GM12878 (cell line): ENCODE data around the gene AXDND1. TPM values are rescaled to one million over a fixed set of nuclear protein-coding genes. Genes with fewer than 3 reads are reported as not detected.
A peak's percentile ranks its signal among the peaks of the same experiment; 100 is the strongest.

Source experiments
- ATAC-seq: fragments of 200-7000 bp; cut with Tn5 transposase; 3 replicates; pipeline ENCODE4 v1.9.1; 2020; ENCODE audit warnings: mild to moderate bottlenecking, moderate library complexity
- BruUV-seq: library from RNA; stranded (reverse); fragments of 400-500 nt; replicated peaks from 2 replicates; lab custom pipeline; 2021; lab: Mats Ljungman, UMichigan
- CTCF ChIA-PET: fragments of 300-600 bp; sonication (Branson Sonifier 250); formaldehyde crosslinking; extraction: SDS; loops from one replicate; lab custom pipeline; 2021; ENCODE audit warnings: inconsistent platforms; lab: Yijun Ruan, JAX
- POLR2A ChIA-PET: fragments of 350-600 bp; formaldehyde crosslinking; extraction: SDS; loops from one replicate; lab custom pipeline; 2021; ENCODE audit warnings: inconsistent platforms; lab: Charles Lee
- RAD21 ChIA-PET: fragments of 300-600 bp; sonication (Branson Sonifier 250); formaldehyde crosslinking; loops from one replicate; lab custom pipeline; 2023; ENCODE audit warnings: antibody characterized with exemption; ENCODE audit not compliant: unreplicated experiment; lab: Charles Lee
- SMC1A ChIA-PET: fragments of 300-600 bp; sonication (Branson Sonifier 250); formaldehyde crosslinking; loops from one replicate; lab custom pipeline; 2023; ENCODE audit not compliant: unreplicated experiment, uncharacterized antibody; lab: Charles Lee
- DNase-seq: peaks from one replicate; pipeline ENCODE4 v3.0.0-alpha.2; 2011; ENCODE audit warnings: low read depth, low spot score
- FAIRE-seq: peaks from 3 replicates; lab custom pipeline; 2011; peaks lifted over from hg19 to GRCh38; lab: Jason Lieb, UNC
- H2AFZ ChIP-seq: 2 replicates; pipeline ENCODE4 v1.6.0; 2011; ENCODE audit warnings: low read depth, low read length, control low read depth; ENCODE audit not compliant: control insufficient read depth
- H3K27ac ChIP-seq: 2 replicates; pipeline ENCODE4 v1.5.1; 2011; ENCODE audit warnings: control low read depth; ENCODE audit not compliant: control insufficient read depth, insufficient read depth
- H3K27me3 ChIP-seq, 2 experiments: replicated peaks in 1 of 2; 2 replicates each; pipeline versions ENCODE4 v1.6.0 to v1.6.1; 2011; ENCODE audit warnings: low read length in 1 of 2; ENCODE audit not compliant: control insufficient read depth in 2 of 2, insufficient read depth in 2 of 2
- H3K36me3 ChIP-seq, 2 experiments: 2 replicates each; pipeline ENCODE4 v1.5.1; 2011; ENCODE audit warnings: low read length in 1 of 2; ENCODE audit not compliant: control insufficient read depth in 2 of 2, insufficient read depth in 2 of 2
- H3K4me1 ChIP-seq: 2 replicates; pipeline ENCODE4 v1.6.1; 2011; ENCODE audit warnings: mild to moderate bottlenecking, low read length, moderate library complexity, mixed read lengths; ENCODE audit not compliant: control insufficient read depth, insufficient read depth
- H3K4me2 ChIP-seq: 2 replicates; pipeline ENCODE4 v1.6.0; 2011; ENCODE audit warnings: control low read depth; ENCODE audit not compliant: control insufficient read depth, insufficient read depth
- H3K4me3 ChIP-seq: fragments of 200-600 bp; sonication (generic); 2 replicates; pipeline ENCODE4 v1.5.1; 2016
- H3K79me2 ChIP-seq: 2 replicates; pipeline ENCODE4 v1.6.0; 2011; ENCODE audit warnings: low read length; ENCODE audit not compliant: control insufficient read depth, insufficient read depth
- H3K9ac ChIP-seq: 2 replicates; pipeline ENCODE4 v1.8.0; 2011; ENCODE audit warnings: low read length, control low read depth, mixed read lengths; ENCODE audit not compliant: control insufficient read depth, insufficient read depth
- H3K9me3 ChIP-seq: replicated peaks from 3 replicates; pipeline ENCODE4 v1.5.1; 2011; ENCODE audit warnings: mild to moderate bottlenecking, low read length; ENCODE audit not compliant: control insufficient read depth, insufficient read depth
- H4K20me1 ChIP-seq: 2 replicates; pipeline ENCODE4 v1.6.0; 2011; ENCODE audit not compliant: control insufficient read depth, insufficient read depth
- BACH1 ChIP-seq: fragments of 450-650 bp; IDR thresholded peaks from 2 replicates; pipeline ENCODE4 v1.6.1; 2017; ENCODE audit warnings: mild to moderate bottlenecking, borderline replicate concordance
- CHD1 ChIP-seq: IDR thresholded peaks from 2 replicates; pipeline ENCODE4 v1.6.1; 2012; ENCODE audit warnings: low read depth, low read length, improper control_type of control experiment
- CTCF ChIP-seq, 3 experiments: IDR thresholded peaks in 2 of 3; conservative IDR thresholded peaks in 1 of 3; 2 replicates each; pipeline ENCODE4 v1.5.1; 2011; ENCODE audit warnings: low read depth in 3 of 3, low read length in 3 of 3, mild to moderate bottlenecking in 3 of 3, control low read depth in 2 of 3, moderate library complexity in 2 of 3, inconsistent platforms in 1 of 3, mixed read lengths in 1 of 3; ENCODE audit not compliant: control insufficient read depth in 2 of 3, insufficient read depth in 1 of 3; ENCODE audit errors: extremely low read depth in 1 of 3
- IRF5 ChIP-seq: fragments of 450-650 bp; IDR thresholded peaks from 2 replicates; pipeline ENCODE4 v1.6.1; 2017; ENCODE audit warnings: borderline replicate concordance
- MYB ChIP-seq: fragments of 150-350 bp; IDR thresholded peaks from 2 replicates; pipeline ENCODE4 v1.6.1; 2014; ENCODE audit warnings: mild to moderate bottlenecking, low read depth, low read length, borderline replicate concordance
- POU2F2 ChIP-seq: IDR thresholded peaks from 3 replicates; pipeline ENCODE4 v1.6.1; 2011; ENCODE audit warnings: low read depth, mild to moderate bottlenecking, low read length, borderline replicate concordance
- ZBTB11 ChIP-seq: fragments of 450-650 bp; formaldehyde crosslinking; IDR thresholded peaks from 2 replicates; pipeline ENCODE4 v1.5.0; 2022; ENCODE audit warnings: mild to moderate bottlenecking, missing genetic modification characterization
- WGBS: methylation state at CpG from one replicate; pipeline ENCODE4 v1.1.6; 2016; ENCODE audit warnings: low lambda C conversion rate; ENCODE audit not compliant: insufficient replicate concordance, insufficient coverage; ENCODE audit errors: missing lambda C conversion rate; 5-methylcytosine and 5-hydroxymethylcytosine counted together
- in situ Hi-C: fragments of 300-500 bp; cut with MboI; formaldehyde crosslinking; loops from 9 replicates; pipeline ENCODE4 v1.14.3; 2018; ENCODE audit warnings: mixed read lengths
- intact Hi-C: fragments of 100-400 bp; cut with micrococcal nuclease; formaldehyde crosslinking; loops from one replicate; pipeline ENCODE4 v1.14.2; 2022; ENCODE audit not compliant: unreplicated experiment
- polyA plus RNA-seq, 11 experiments: library from polyadenylated mRNA; depleted of rRNA in 4 of 11; unstranded in 6 of 11; stranded (reverse) in 5 of 11; fragments of >200 nt; fragmentation: Nextera tagmentation in 4 of 11; fragmentation: Illumina TruSeq in 1 of 11; extraction: Ambion mirVana in 4 of 11; extraction: Trizol in 1 of 11; gene quantifications; 1 replicate in 1 of 11; 2 replicates in 10 of 11; pipeline versions ENCODE4 v1.2.1 to v1.2.3, GENCODE V29; 2011 to 2016; ENCODE audit warnings: inconsistent platforms in 2 of 11, missing spikeins in 2 of 11, low read depth in 1 of 11
- total RNA-seq, 4 experiments: library from RNA; depleted of rRNA in 3 of 4; stranded (reverse); fragments of >200 nt in 3 of 4; fragmentation: Illumina TruSeq in 1 of 4; extraction: Trizol in 1 of 4; gene quantifications; 2 replicates each; pipeline versions ENCODE4 v1.2.1 to v1.2.3, GENCODE V29; 2013 to 2021

The AXDND1 gene
- total and polyA plus RNA-seq, 10 of the 15 experiments (the other 5 are each of a cell fraction or from before 2014, with no cell fraction given) = 0.12 to 0.84 (median 0.42) TPM

- H3K4me1 ChIP-seq = no peaks in the 10 kb centered on the region
- no peaks in the 10 kb centered on the region for H3K79me2 ChIP-seq
- no peaks in the 10 kb centered on the region for H3K9me3 ChIP-seq
- FAIRE-seq = no peak
- intact Hi-C loops = no loop called here
- ChIA-PET POLR2A (no interaction called here), RAD21 (interaction anchor here (1.0 kb wide), 1 partner anchor 327 kb away, joined by 3 read pairs; no protein-coding TSS in a partner anchor), CTCF (interaction anchor here (0.5 to 1.9 kb wide), 11 partner anchors 10 to 915 kb away, joined by 3 to 6 read pairs (median 4); no protein-coding TSS in a partner anchor)
- no peaks in the 10 kb centered on the region for H4K20me1 ChIP-seq
- DNase-seq = no peak
- no peaks in the 10 kb centered on the region for H3K36me3 ChIP-seq
- H3K4me3 ChIP-seq = no peak overlapping the region
- H2AFZ ChIP-seq = no peak overlapping the region
- H3K27me3 ChIP-seq = no peaks in the 10 kb centered on the region
- ATAC-seq = peak; percentile 44; the same call in 1 of the 3 replicates
- 29% methylated on average over 3 of the region's 3 CpGs for WGBS
- H3K27ac ChIP-seq = no peak overlapping the region
- peak; percentile 23 to 35 (median 31); a peak in 3 of 6 replicates for TF ChIP-seq CTCF (IDR thresholded peaks at IDR 0.05 in 2 of 3, conservative IDR thresholded peaks at IDR 0.05 in 1 of 3; ENCODE audit: control insufficient read depth in 2 of 3, extremely low read depth in 1 of 3, insufficient read depth in 1 of 3, low read depth in 3 of 3, low read length in 3 of 3)
- no peak for TF ChIP-seq BACH1
- TF ChIP-seq, all 136 proteins: peak for 1
- SMC1A ChIA-PET = interaction anchor here (0.6 to 0.8 kb wide), 2 partner anchors 196 to 369 kb away, joined by 3 read pairs; no protein-coding TSS in a partner anchor
- in situ Hi-C loops = no loop called here
- no TSS peak for BruUV-seq
- Histone ChIP-seq H3K4me2 (no peak overlapping the region), H3K9ac (no peak overlapping the region)
Measured at GRCh38 chr1:179447489-179447888, 81.7 kb downstream of the AXDND1 start.

GRCh38 chr1:179448437-179449149 is 82.8 kb downstream of the AXDND1 start:
- RAD21 ChIA-PET = no interaction called here
- Histone ChIP-seq H4K20me1 (no peaks in the 10 kb centered on the region), H3K9me3 (no peaks in the 10 kb centered on the region), H3K79me2 (no peaks in the 10 kb centered on the region), H3K27me3 (no peaks in the 10 kb centered on the region), H3K4me1 (no peaks in the 10 kb centered on the region), H3K36me3 (no peaks in the 10 kb centered on the region), H3K4me3 (no peak overlapping the region), H3K4me2 (no peak overlapping the region)
- in situ Hi-C loops = no loop called here
- CTCF ChIA-PET = interaction anchor here (0.6 to 1.9 kb wide), 9 partner anchors 9 to 916 kb away, joined by 3 to 6 read pairs (median 4); no protein-coding TSS in a partner anchor
- DNase-seq (no peak), FAIRE-seq (no peak), ATAC-seq (no peak)
- no TSS peak for BruUV-seq
- WGBS = 66% methylated on average over 14 of the region's 14 CpGs
- intact Hi-C loops = no loop called here
- POLR2A ChIA-PET = no interaction called here
- SMC1A ChIA-PET = interaction anchor here (1.3 kb wide), 1 partner anchor 366 kb away, joined by 3 read pairs; no protein-coding TSS in a partner anchor
- TF ChIP-seq ZBTB11 (CRISPR knock-in tag) = no peak
- no peak for TF ChIP-seq MYB
- TF ChIP-seq POU2F2 = no peak
- TF ChIP-seq IRF5 = no peak
- TF ChIP-seq CHD1 = no peak
- TF ChIP-seq, all 136 proteins: peak for 0
- Histone ChIP-seq H3K9ac (no peak overlapping the region), H3K27ac (no peak overlapping the region), H2AFZ (no peak overlapping the region)
